H9 (cell line): ENCODE data around the gene GLT6D1. TPM values are rescaled to one million over a fixed set of nuclear protein-coding genes. Genes with fewer than 3 reads are reported as not detected.

ENCODE experiments used
- DNase-seq: peaks from one replicate; pipeline ENCODE4 v3.0.0-alpha.2; 2017
- H2AFZ ChIP-seq: one replicate; pipeline ENCODE4 v1.6.1; 2013; ENCODE audit warnings: mild to moderate bottlenecking, low read length, control low read depth, moderate library complexity
- H2AK5ac ChIP-seq: 2 replicates; pipeline ENCODE4 v1.6.1; 2013; ENCODE audit warnings: low read length, control low read depth, mixed read lengths; ENCODE audit not compliant: insufficient read length
- H2BK120ac ChIP-seq: one replicate; pipeline ENCODE4 v1.6.1; 2013; ENCODE audit warnings: low read depth, mild to moderate bottlenecking, low read length, control low read depth, inconsistent platforms; ENCODE audit not compliant: poor library complexity, severe bottlenecking
- H2BK12ac ChIP-seq: 2 replicates; pipeline ENCODE4 v1.6.1; 2013; ENCODE audit warnings: low read length, control low read depth, mixed read lengths, low read depth; ENCODE audit not compliant: insufficient read length
- H2BK15ac ChIP-seq: 2 replicates; pipeline ENCODE4 v1.6.1; 2013; ENCODE audit warnings: low read depth, low read length, control low read depth
- H2BK20ac ChIP-seq: one replicate; pipeline ENCODE4 v1.6.1; 2013; ENCODE audit warnings: low read depth, mild to moderate bottlenecking, low read length, control low read depth, inconsistent platforms; ENCODE audit not compliant: poor library complexity, severe bottlenecking
- H2BK5ac ChIP-seq: 2 replicates; pipeline ENCODE4 v1.6.1; 2013; ENCODE audit warnings: low read length, control low read depth, mixed read lengths; ENCODE audit not compliant: insufficient read length
- H3K14ac ChIP-seq: 2 replicates; pipeline ENCODE4 v1.6.1; 2013; ENCODE audit warnings: low read length, control low read depth; ENCODE audit not compliant: insufficient read depth
- H3K18ac ChIP-seq: 2 replicates; pipeline ENCODE4 v1.6.1; 2013; ENCODE audit warnings: low read depth, mild to moderate bottlenecking, mixed read lengths, low read length, control low read depth; ENCODE audit not compliant: insufficient read length
- H3K23ac ChIP-seq: 2 replicates; pipeline ENCODE4 v1.6.1; 2013; ENCODE audit warnings: low read length, control low read depth, mixed read lengths, low read depth; ENCODE audit not compliant: insufficient read length
- H3K23me2 ChIP-seq: 2 replicates; pipeline ENCODE4 v1.6.1; 2013; ENCODE audit warnings: low read depth, mild to moderate bottlenecking, mixed read lengths, low read length, control low read depth; ENCODE audit not compliant: insufficient read length, poor library complexity, severe bottlenecking
- H3K27ac ChIP-seq: 2 replicates; pipeline ENCODE4 v1.5.1; 2013; ENCODE audit warnings: low read length, control low read depth, mixed read lengths, low read depth; ENCODE audit not compliant: insufficient read length
- H3K27me3 ChIP-seq: 2 replicates; pipeline ENCODE4 v1.6.1; 2013; ENCODE audit warnings: low read length, control low read depth, inconsistent platforms; ENCODE audit not compliant: insufficient read depth
- H3K4ac ChIP-seq: 2 replicates; pipeline ENCODE4 v1.6.1; 2013; ENCODE audit warnings: low read depth, mild to moderate bottlenecking, control low read depth, inconsistent platforms, low read length, moderate library complexity
- H3K4me1 ChIP-seq: 2 replicates; pipeline ENCODE4 v1.6.1; 2013; ENCODE audit warnings: low read length, control low read depth, inconsistent platforms; ENCODE audit not compliant: insufficient read depth
- H3K4me2 ChIP-seq: 2 replicates; pipeline ENCODE4 v1.6.1; 2013; ENCODE audit warnings: low read length, control low read depth, mixed read lengths; ENCODE audit not compliant: insufficient read length, insufficient read depth
- H3K56ac ChIP-seq: 2 replicates; pipeline ENCODE4 v1.6.1; 2013; ENCODE audit warnings: low read depth, mild to moderate bottlenecking, mixed read lengths, low read length, control low read depth; ENCODE audit not compliant: insufficient read length
- H3K79me1 ChIP-seq: 2 replicates; pipeline ENCODE4 v1.6.1; 2013; ENCODE audit warnings: low read depth, mild to moderate bottlenecking, moderate library complexity, low read length, control low read depth, inconsistent platforms; ENCODE audit not compliant: insufficient read depth, poor library complexity, severe bottlenecking
- H3K79me2 ChIP-seq: 2 replicates; pipeline ENCODE4 v1.6.1; 2013; ENCODE audit warnings: low read length, control low read depth, inconsistent platforms; ENCODE audit not compliant: insufficient read depth
- H3K9ac ChIP-seq: 2 replicates; pipeline ENCODE4 v1.6.1; 2013; ENCODE audit warnings: low read length, control low read depth, mixed read lengths; ENCODE audit not compliant: insufficient read length; ENCODE audit errors: extremely low read depth
- H3K9me3 ChIP-seq: one replicate; pipeline ENCODE4 v1.6.1; 2013; ENCODE audit warnings: low read depth, low read length, inconsistent platforms; ENCODE audit not compliant: control insufficient read depth
- H3T11ph ChIP-seq: one replicate; pipeline ENCODE4 v1.6.1; 2013; ENCODE audit warnings: mild to moderate bottlenecking, low read length, control low read depth, inconsistent platforms
- H4K20me1 ChIP-seq: one replicate; pipeline ENCODE4 v1.6.1; 2013; ENCODE audit not compliant: control insufficient read depth, insufficient read length, insufficient read depth
- H4K5ac ChIP-seq: 2 replicates; pipeline ENCODE4 v1.6.1; 2013; ENCODE audit warnings: low read depth, mild to moderate bottlenecking, mixed read lengths, low read length, control low read depth; ENCODE audit not compliant: insufficient read length
- H4K8ac ChIP-seq: replicated peaks from 2 replicates; pipeline ENCODE4 v1.6.1; 2013; ENCODE audit warnings: low read length, control low read depth, mixed read lengths, low read depth; ENCODE audit not compliant: insufficient read length
- H4K91ac ChIP-seq: 2 replicates; pipeline ENCODE4 v1.6.1; 2013; ENCODE audit warnings: low read depth, mild to moderate bottlenecking, moderate library complexity, mixed read lengths, low read length, control low read depth; ENCODE audit not compliant: insufficient read length
- H3K27ac Mint-ChIP-seq, 3 experiments: 2 replicates in 2 of 3; 3 replicates in 1 of 3; pipeline ENCODE4 v1.8.0; 2020 to 2021; ENCODE audit warnings: mixed read lengths in 3 of 3, mild to moderate bottlenecking in 1 of 3, moderate library complexity in 1 of 3
- H3K27me3 Mint-ChIP-seq: 2 replicates; pipeline ENCODE4 v1.8.0; 2021; ENCODE audit warnings: low read depth, mild to moderate bottlenecking, moderate library complexity, mixed read lengths
- H3K36me3 Mint-ChIP-seq, 3 experiments: 2 replicates in 2 of 3; 3 replicates in 1 of 3; pipeline ENCODE4 v1.8.0; 2020 to 2021; ENCODE audit warnings: low read depth in 3 of 3, mixed read lengths in 3 of 3; ENCODE audit not compliant: insufficient read depth in 1 of 3
- H3K4me1 Mint-ChIP-seq, 2 experiments: 2 replicates each; pipeline ENCODE4 v1.8.0; 2020; ENCODE audit warnings: mixed read lengths in 2 of 2
- H3K4me3 Mint-ChIP-seq, 2 experiments: 2 replicates in 1 of 2; 3 replicates in 1 of 2; pipeline ENCODE4 v1.8.0; 2020 to 2021; ENCODE audit warnings: mild to moderate bottlenecking in 2 of 2, mixed read lengths in 2 of 2, moderate library complexity in 1 of 2
- H3K9me3 Mint-ChIP-seq, 2 experiments: 2 replicates in 1 of 2; 3 replicates in 1 of 2; pipeline ENCODE4 v1.8.0; 2020; ENCODE audit warnings: mild to moderate bottlenecking in 2 of 2, mixed read lengths in 2 of 2, moderate library complexity in 1 of 2
- WGBS: extraction: QIAGEN DNeasy Blood & Tissue Kit; methylation state at CpG from one replicate; pipeline ENCODE4 v1.1.7; 2013; ENCODE audit warnings: missing lambda C conversion rate, low lambda C conversion rate, mixed read lengths; ENCODE audit not compliant: insufficient read length; ENCODE audit errors: extremely low coverage; 5-methylcytosine and 5-hydroxymethylcytosine counted together
- total RNA-seq: library from RNA; stranded (reverse); gene quantifications from 2 replicates; pipeline ENCODE4 v1.2.1, GENCODE V29; 2021
- TF ChIP-seq, protein P1 (sequence below): fragments of 200-600 bp; sonication (generic); conservative IDR thresholded peaks from 3 replicates; pipeline ENCODE4 v1.8.0; 2021; ENCODE audit warnings: antibody characterized with exemption, mild to moderate bottlenecking

GLT6D1 gene
- total RNA-seq, 1 experiment from 2014 or later, result not detected

DNA sequence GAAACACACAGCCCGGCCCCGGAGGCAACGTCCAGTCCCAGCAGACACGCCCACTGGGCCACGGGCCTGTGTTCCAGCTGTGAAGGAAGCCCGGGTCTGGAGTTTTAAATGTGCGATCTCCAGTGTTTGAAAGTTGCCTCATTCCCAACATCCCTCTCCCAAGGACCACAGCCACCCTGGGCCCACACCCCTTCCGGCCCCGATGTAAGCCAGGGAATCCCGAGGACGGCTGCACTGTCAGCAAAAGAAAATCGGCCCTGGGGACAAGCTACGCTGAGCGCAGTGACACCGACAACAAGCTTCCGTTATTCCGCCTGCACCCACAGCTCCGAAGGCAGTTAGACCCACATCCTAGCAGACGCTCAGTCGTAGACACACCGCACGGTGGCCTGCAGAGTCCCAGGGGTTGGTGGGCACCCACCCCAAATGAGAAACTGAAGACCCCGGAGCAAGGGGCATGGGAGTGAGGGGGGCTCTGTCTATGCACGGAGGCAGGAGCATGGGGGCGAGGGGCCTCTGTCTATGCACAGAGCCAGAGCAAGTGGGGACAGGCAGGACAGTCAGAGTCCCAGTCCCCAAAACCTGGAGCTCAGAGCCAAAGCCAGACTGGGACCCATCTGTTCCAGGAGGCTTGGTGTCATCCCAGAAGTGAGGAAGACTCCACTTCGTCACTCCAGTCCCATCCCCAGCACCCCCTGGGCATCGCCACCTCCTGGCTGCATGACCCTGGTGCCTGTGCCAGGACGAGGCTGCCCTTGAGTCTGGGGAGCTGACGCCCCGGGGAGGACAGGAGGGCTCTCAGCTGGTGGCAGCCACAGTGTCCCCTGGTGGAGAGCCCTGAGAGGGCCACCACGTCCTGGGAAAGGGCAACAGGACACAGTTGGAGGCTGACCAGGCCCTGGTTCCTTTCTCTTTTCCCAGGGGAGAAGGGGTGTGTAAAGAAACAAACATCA is 23.4 kb downstream of the GLT6D1 start:
- no peak overlapping the region for H4K91ac ChIP-seq
- Mint-ChIP-seq H3K27ac (peak overlapping the region in 1 of 3 experiments; percentile 53; a peak in 1 of 7 replicates), H3K9me3 (peaks cover 5 to 8% of the 10 kb centered on the region in 2 experiments; a peak in 4 of 5 replicates), H3K4me3 (no peak overlapping the region), H3K4me1 (0 out of 4 replicates have a peak, but pooled peaks cover 0 to 3% of the 10 kb centered on the region in 2 experiments), H3K36me3 (peaks cover 2 to 5% (median 3%) of the 10 kb centered on the region in 3 experiments; a peak in 3 of 7 replicates), H3K27me3 (no peaks in the 10 kb centered on the region; the same call in none of the 2 replicates)
- no peaks in the 10 kb centered on the region for H3K23me2 ChIP-seq
- no peaks in the 10 kb centered on the region for H3K9me3 ChIP-seq
- TF ChIP-seq, protein P1, sequence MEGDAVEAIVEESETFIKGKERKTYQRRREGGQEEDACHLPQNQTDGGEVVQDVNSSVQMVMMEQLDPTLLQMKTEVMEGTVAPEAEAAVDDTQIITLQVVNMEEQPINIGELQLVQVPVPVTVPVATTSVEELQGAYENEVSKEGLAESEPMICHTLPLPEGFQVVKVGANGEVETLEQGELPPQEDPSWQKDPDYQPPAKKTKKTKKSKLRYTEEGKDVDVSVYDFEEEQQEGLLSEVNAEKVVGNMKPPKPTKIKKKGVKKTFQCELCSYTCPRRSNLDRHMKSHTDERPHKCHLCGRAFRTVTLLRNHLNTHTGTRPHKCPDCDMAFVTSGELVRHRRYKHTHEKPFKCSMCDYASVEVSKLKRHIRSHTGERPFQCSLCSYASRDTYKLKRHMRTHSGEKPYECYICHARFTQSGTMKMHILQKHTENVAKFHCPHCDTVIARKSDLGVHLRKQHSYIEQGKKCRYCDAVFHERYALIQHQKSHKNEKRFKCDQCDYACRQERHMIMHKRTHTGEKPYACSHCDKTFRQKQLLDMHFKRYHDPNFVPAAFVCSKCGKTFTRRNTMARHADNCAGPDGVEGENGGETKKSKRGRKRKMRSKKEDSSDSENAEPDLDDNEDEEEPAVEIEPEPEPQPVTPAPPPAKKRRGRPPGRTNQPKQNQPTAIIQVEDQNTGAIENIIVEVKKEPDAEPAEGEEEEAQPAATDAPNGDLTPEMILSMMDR, result peak; percentile 45
- no CpG with 5 or more reads among the region's 31 CpGs for WGBS
- H4K5ac ChIP-seq, result no peak overlapping the region
- H2BK5ac ChIP-seq, result no peak overlapping the region
- H4K8ac ChIP-seq, result no peak overlapping the region
- H3K56ac ChIP-seq, result no peak overlapping the region
- H2BK20ac ChIP-seq, result no peak overlapping the region
- H3K4ac ChIP-seq, result no peak overlapping the region
- H2BK15ac ChIP-seq, result no peak overlapping the region
- no peaks in the 10 kb centered on the region for H3K4me1 ChIP-seq
- no peak overlapping the region for H3K4me2 ChIP-seq
- no peak overlapping the region for H2AFZ ChIP-seq
- no peaks in the 10 kb centered on the region for H3K79me1 ChIP-seq
- no peak overlapping the region for H3T11ph ChIP-seq
- H3K9ac ChIP-seq, result no peak overlapping the region
- no peak overlapping the region; the same call in 1 of the 2 replicates for H3K14ac ChIP-seq
- H3K18ac ChIP-seq, result no peak overlapping the region
- peak; percentile 30 for DNase-seq
- H2BK120ac ChIP-seq, result no peak overlapping the region
- no peak overlapping the region for H2BK12ac ChIP-seq
- no peaks in the 10 kb centered on the region for H4K20me1 ChIP-seq
- H3K79me2 ChIP-seq, result no peaks in the 10 kb centered on the region
- no peak overlapping the region for H3K23ac ChIP-seq
- no peaks in the 10 kb centered on the region for H3K27me3 ChIP-seq
- no peak overlapping the region for H3K27ac ChIP-seq
- no peak overlapping the region for H2AK5ac ChIP-seq
